CD4-positive, alpha-beta T cell treated with Interferon gamma for 1 hour (primary cell): ENCODE measurements around the gene DYNLRB1.
A peak's percentile ranks its signal among the peaks of the same experiment; 100 is the strongest.

ENCODE experiments used
- DNase-seq: peaks from one replicate; pipeline ENCODE4 v3.0.0-alpha.2; 2020

DYNLRB1 gene

GRCh38 chr20:34535301-34535840 is 19.1 kb downstream of the DYNLRB1 start:
- no peak for DNase-seq

GRCh38 chr20:34535857-34536256 is 19.6 kb downstream of the DYNLRB1 start:
- no peak for DNase-seq

GRCh38 chr20:34536798-34537394 is 20.7 kb downstream of the DYNLRB1 start:
- peak; percentile 29 for DNase-seq

- DNase-seq = no peak
Observed at GRCh38 chr20:34537651-34538050, 21.4 kb downstream of the DYNLRB1 start.

- peak; percentile 28 for DNase-seq
Observed at GRCh38 chr20:34538671-34539123, 22.5 kb downstream of the DYNLRB1 start.

GRCh38 chr20:34539756-34540155 is 23.5 kb downstream of the DYNLRB1 start:
- DNase-seq = no peak

GRCh38 chr20:34540596-34541263 is 24.5 kb downstream of the DYNLRB1 start:
- DNase-seq = no peak

GRCh38 chr20:34541264-34541901 is 25.2 kb downstream of the DYNLRB1 start:
- no peak for DNase-seq

GRCh38 chr20:34541917-34542316 is 25.7 kb downstream of the DYNLRB1 start:
- no peak for DNase-seq

GRCh38 chr20:34542439-34542838 is 26.2 kb downstream of the DYNLRB1 start:
- DNase-seq = no peak

- no peak for DNase-seq
Observed at GRCh38 chr20:34543463-34544056, 27.3 kb downstream of the DYNLRB1 start.

GRCh38 chr20:34544109-34544796 is 28.0 kb downstream of the DYNLRB1 start:
- no peak for DNase-seq

- DNase-seq = no peak
Observed at GRCh38 chr20:34546751-34547181, 30.5 kb downstream of the DYNLRB1 start.

GRCh38 chr20:34547844-34548613 is 31.8 kb downstream of the DYNLRB1 start:
- no peak for DNase-seq

GRCh38 chr20:34549291-34549928 is 33.2 kb downstream of the DYNLRB1 start:
- no peak for DNase-seq

GRCh38 chr20:34549929-34550305 is 33.7 kb downstream of the DYNLRB1 start:
- DNase-seq = no peak

- no peak for DNase-seq
Observed at GRCh38 chr20:34552569-34552968, 36.3 kb downstream of the DYNLRB1 start.

- no peak for DNase-seq
Observed at GRCh38 chr20:34553366-34553867, 37.2 kb downstream of the DYNLRB1 start.

GRCh38 chr20:34557936-34558319 is 41.7 kb downstream of the DYNLRB1 start:
- no peak for DNase-seq

- DNase-seq = peak; percentile 96
Observed at GRCh38 chr20:34558320-34559218, 42.3 kb downstream of the DYNLRB1 start, which contains the start of gene MAP1LC3A. Gene MAP1LC3A, plus strand, starts transcription at chr20:34558718. Its CDS starts 151 bp downstream, at chr20:34558869.
